Lower leg skin (tissue), 4 donors: Measurements from ENCODE around the gene GNAI2. TPM values are rescaled to one million over a fixed set of nuclear protein-coding genes. Genes with fewer than 3 reads are reported as not detected.

ENCODE experiments used
- DNase-seq, 2 donors: peaks; one replicate each; pipeline ENCODE4 v3.0.0-alpha.2; 2019; ENCODE audit warnings: low spot score in 2 of 2
- H3K4me3 ChIP-seq: fragments of 200-600 bp; sonication (generic); 2 replicates; pipeline ENCODE4 v1.5.1; 2017; ENCODE audit warnings: mild to moderate bottlenecking, low read depth; ENCODE audit not compliant: poor library complexity, severe bottlenecking
- POLR2A ChIP-seq, 2 donors: fragments of 450-650 bp; IDR thresholded peaks; one replicate each; pipeline ENCODE4 v1.6.1; 2016 to 2017; ENCODE audit warnings: antibody characterized with exemption in 2 of 2, mild to moderate bottlenecking in 1 of 2, moderate library complexity in 1 of 2
- WGBS, 2 donors: methylation state at CpG; one replicate each; pipeline ENCODE4 v1.1.5; 2018; 5-methylcytosine and 5-hydroxymethylcytosine counted together
- intact Hi-C: fragments of 100-400 bp; cut with DNase I; formaldehyde crosslinking; loops from one replicate; pipeline ENCODE4 v1.15.0; 2023; ENCODE audit warnings: low total_unique reads
- total RNA-seq, 4 donors: library from RNA; depleted of rRNA; stranded (reverse); fragments of >200 nt; gene quantifications; one replicate each; pipeline ENCODE4 v1.1.0, GENCODE V29; 2016
- TF ChIP-seq, protein P1 (sequence below), 3 donors: fragments of 450-650 bp; IDR thresholded peaks; one replicate each; pipeline ENCODE4 v1.5.1; 2016; ENCODE audit warnings: antibody characterized with exemption in 3 of 3, mild to moderate bottlenecking in 3 of 3, moderate library complexity in 2 of 3

Gene GNAI2
- total RNA-seq, 4 donors from 2014 or later = 56.5 to 123 (median 74.8) TPM

DNA sequence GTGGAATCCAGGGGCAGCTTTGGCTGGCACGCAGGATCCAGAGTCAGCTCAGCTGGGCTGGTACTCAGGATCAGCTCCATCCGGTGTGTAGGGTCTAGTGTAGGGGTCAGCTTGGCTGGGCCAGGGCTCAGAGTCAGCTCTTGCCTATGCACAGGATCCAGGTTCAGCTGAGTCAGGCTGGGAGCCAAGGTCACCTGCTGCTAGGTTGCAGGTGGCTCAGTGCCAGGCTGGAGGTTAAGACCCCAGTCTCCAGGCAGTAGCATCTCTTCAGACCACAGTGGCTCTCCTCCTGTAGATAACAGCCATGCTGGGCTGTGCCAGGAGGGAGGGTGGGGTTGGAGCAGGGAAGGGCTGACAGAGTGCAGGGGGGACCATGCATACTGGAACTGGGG lies 61.4 kb downstream of the GNAI2 start:
- intact Hi-C loops = no loop called here
- H3K4me3 ChIP-seq = no peak overlapping the region
- DNase-seq = no peak
- TF ChIP-seq, protein P1, sequence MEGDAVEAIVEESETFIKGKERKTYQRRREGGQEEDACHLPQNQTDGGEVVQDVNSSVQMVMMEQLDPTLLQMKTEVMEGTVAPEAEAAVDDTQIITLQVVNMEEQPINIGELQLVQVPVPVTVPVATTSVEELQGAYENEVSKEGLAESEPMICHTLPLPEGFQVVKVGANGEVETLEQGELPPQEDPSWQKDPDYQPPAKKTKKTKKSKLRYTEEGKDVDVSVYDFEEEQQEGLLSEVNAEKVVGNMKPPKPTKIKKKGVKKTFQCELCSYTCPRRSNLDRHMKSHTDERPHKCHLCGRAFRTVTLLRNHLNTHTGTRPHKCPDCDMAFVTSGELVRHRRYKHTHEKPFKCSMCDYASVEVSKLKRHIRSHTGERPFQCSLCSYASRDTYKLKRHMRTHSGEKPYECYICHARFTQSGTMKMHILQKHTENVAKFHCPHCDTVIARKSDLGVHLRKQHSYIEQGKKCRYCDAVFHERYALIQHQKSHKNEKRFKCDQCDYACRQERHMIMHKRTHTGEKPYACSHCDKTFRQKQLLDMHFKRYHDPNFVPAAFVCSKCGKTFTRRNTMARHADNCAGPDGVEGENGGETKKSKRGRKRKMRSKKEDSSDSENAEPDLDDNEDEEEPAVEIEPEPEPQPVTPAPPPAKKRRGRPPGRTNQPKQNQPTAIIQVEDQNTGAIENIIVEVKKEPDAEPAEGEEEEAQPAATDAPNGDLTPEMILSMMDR (IDR thresholded peaks at IDR 0.05) = no peak
- TF ChIP-seq POLR2A (IDR thresholded peaks at IDR 0.05) = no peak
- WGBS, 2 donors = 83% methylated on average over 2 of the region's 2 CpGs; no CpG with 5 or more reads in 1 of the 2 donors

DNA sequence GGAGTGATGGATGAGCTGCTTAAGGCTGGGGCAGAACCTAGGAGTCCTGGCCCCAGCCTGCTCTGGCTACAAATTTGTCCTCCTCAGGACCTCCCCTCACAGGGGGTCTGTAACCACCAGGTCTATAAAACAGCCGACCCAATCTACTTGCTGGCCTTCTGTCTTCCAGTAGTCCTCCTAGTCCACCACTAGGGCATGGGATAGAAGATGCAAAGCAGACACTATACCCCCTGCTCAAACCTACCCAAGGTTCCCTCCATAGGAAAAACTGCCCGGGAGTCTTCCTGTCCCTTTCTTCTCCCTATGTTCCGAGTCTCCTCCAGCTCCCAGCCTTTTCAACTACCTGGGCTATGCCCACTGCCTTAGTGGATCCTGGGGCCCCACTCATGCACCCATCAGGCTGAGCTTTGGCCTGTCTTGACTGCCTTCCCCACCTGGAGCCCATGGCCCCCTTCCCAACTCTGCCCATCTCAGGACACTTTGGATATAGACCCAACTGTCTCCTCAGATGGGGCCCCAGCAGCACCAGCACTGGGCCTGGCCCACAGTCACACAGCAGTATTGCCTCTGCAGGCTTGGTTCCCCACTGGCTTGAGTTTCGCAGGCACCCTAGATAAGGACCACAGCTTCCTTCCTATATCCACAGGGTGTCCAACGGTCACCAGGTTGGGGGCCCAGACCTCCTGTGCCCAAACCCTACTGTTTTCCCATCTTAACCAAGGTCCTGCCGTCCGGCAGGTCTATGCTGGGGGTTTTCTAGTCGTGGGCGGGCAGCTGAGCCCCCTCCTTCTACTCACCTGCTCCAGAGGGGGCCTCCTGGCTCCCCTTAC lies 62.1 kb downstream of the GNAI2 start:
- TF ChIP-seq, protein P1 (IDR thresholded peaks at IDR 0.05) = no peak
- no peak for TF ChIP-seq POLR2A (IDR thresholded peaks at IDR 0.05)
- WGBS, 2 donors = 44 to 63% methylated on average over 9 of the region's 9 CpGs
- no peak for DNase-seq
- intact Hi-C loops = no loop called here
- H3K4me3 ChIP-seq = no peak overlapping the region

DNA sequence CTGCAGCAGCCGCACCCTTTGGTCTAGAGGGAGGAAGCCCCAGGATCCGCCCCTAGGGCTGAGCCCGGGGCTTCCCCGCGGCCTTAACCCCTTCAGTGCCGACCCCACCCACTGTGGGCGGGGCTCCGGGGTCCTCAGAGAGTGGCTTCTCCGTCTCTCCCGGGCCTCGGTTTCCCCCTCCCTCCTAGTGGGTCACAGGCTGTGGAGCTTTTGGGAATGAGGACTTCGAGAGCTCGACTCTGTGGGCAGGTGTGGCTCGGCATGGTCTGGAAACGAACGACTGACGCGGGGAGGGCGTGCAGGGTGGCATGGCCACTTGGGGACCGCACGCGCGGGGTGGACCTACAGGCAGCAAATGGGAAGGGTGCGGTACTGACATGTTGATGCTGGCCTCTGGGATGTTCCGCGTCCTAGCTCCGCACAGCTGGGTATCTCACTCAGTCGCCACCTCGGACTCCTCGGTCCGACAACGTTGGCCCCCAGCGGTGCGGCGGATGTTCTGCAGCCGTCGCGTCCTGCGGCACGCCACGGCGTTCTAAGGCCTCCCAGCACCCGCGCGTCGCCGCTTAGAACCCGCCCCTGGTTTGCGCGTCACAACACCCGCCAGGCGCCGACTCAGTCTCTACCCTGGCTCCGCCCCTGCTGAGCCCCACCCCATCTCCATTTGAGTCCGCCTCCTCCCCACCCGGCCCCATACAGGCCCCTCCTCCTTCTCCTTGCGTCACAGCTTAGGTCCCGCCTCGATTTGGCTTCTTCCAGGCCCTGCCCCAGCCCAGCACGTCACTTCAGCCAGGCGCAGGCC lies 63.0 kb downstream of the GNAI2 start, which contains the start of the genes HYAL3 and NAA80:
Gene HYAL3 (minus strand): TSS at position 570 of the 802 bp plus-strand sequence. CDS start 3,803 bp downstream, outside the sequence.
Gene NAA80 (minus strand): TSS at position 570 of the 802 bp plus-strand sequence. CDS start 1,942 bp downstream, outside the sequence.
- peak within 1 kb of the TSS; percentile 55 for H3K4me3 ChIP-seq
- peak; percentile 100 for DNase-seq
- TF ChIP-seq POLR2A (IDR thresholded peaks at IDR 0.05) = no peak
- TF ChIP-seq, protein P1 (IDR thresholded peaks at IDR 0.05) = peak in 1 of 3 donors; percentile 63
- intact Hi-C loops = no loop called here
- 0 to 1% methylated on average over 37 to 54 of the region's 61 CpGs for WGBS, 2 donors

GRCh38 chr3:50299638-50299928 lies 63.6 kb downstream of the GNAI2 start:
- no peak for DNase-seq
- intact Hi-C loops = no loop called here
- no peak for TF ChIP-seq POLR2A (IDR thresholded peaks at IDR 0.05)
- TF ChIP-seq, protein P1 (IDR thresholded peaks at IDR 0.05) = no peak
- H3K4me3 ChIP-seq = no peak overlapping the region
- WGBS, 2 donors = 2% methylated on average over 10 to 12 of the region's 12 CpGs

DNA sequence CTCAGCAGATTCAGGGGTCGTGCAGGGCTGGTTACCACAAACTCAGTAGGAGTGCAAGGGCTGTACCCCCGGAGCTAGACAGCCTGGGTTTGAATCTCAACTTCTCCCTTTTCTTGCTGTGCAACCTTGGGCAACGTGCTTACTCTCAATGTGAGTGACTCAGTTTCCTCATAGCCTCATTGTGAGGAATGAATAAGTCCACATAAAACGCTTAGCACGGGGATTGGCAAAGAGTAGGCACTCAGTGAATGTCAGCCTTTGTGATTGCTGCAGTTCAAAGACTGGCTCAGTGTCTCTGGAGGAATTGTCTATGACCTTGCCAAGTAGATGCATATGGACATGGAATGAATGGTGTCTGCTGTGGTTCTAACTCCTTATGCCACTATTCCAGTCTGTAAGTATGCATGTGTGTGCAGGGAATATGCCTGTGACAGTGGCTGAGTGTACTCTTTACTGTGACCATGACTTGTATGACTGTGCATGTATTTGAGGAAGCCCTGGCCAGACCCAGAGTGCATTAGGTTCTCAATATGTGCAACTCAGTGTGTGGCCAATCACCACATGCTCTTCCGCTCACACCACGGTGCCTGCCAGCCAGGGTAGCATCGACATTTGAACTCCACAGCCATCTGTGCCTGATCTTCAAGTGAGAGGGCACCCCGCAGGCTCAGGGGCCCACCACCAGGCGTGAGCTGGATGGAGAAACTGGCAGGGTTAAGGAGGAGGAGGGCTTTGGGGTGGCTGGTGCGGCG lies 64.1 kb downstream of the GNAI2 start:
- intact Hi-C loops = no loop called here
- 40 to 51% methylated on average over 12 of the region's 12 CpGs for WGBS, 2 donors
- peak in 1 of 2 donors; percentile 66 for DNase-seq
- TF ChIP-seq, protein P1 (IDR thresholded peaks at IDR 0.05) = no peak
- no peak for TF ChIP-seq POLR2A (IDR thresholded peaks at IDR 0.05)
- H3K4me3 ChIP-seq = no peak overlapping the region
